ENCODE data around the gene LIN37. TPM values are rescaled to one million over a fixed set of nuclear protein-coding genes. Genes with fewer than 3 reads are reported as not detected.

LIN37 gene
- total and polyA plus RNA-seq, 2 of the 13 experiments (the other 11 are each of a cell fraction or from before 2014, with no cell fraction given): 6.3 to 8.7 TPM

GRCh38 chr19:35715981-35716800 is 32.2 kb upstream of the LIN37 start (continued):
- TF ChIP-seq, protein P1, sequence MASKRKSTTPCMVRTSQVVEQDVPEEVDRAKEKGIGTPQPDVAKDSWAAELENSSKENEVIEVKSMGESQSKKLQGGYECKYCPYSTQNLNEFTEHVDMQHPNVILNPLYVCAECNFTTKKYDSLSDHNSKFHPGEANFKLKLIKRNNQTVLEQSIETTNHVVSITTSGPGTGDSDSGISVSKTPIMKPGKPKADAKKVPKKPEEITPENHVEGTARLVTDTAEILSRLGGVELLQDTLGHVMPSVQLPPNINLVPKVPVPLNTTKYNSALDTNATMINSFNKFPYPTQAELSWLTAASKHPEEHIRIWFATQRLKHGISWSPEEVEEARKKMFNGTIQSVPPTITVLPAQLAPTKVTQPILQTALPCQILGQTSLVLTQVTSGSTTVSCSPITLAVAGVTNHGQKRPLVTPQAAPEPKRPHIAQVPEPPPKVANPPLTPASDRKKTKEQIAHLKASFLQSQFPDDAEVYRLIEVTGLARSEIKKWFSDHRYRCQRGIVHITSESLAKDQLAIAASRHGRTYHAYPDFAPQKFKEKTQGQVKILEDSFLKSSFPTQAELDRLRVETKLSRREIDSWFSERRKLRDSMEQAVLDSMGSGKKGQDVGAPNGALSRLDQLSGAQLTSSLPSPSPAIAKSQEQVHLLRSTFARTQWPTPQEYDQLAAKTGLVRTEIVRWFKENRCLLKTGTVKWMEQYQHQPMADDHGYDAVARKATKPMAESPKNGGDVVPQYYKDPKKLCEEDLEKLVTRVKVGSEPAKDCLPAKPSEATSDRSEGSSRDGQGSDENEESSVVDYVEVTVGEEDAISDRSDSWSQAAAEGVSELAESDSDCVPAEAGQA (IDR thresholded peaks at IDR 0.05; ENCODE audit: low read depth): no peak
- TF ChIP-seq, protein P1 (CRISPR knock-in tag; IDR thresholded peaks at IDR 0.05; ENCODE audit: borderline replicate concordance): 0 out of 2 replicates have a peak, but pooled peaks have one; percentile 17
- TF ChIP-seq NR1H2 (CRISPR knock-in tag; IDR thresholded peaks at IDR 0.05; ENCODE audit: borderline replicate concordance, low read depth): 0 out of 2 replicates have a peak, but pooled peaks have one; percentile 14
- TF ChIP-seq, protein P2, sequence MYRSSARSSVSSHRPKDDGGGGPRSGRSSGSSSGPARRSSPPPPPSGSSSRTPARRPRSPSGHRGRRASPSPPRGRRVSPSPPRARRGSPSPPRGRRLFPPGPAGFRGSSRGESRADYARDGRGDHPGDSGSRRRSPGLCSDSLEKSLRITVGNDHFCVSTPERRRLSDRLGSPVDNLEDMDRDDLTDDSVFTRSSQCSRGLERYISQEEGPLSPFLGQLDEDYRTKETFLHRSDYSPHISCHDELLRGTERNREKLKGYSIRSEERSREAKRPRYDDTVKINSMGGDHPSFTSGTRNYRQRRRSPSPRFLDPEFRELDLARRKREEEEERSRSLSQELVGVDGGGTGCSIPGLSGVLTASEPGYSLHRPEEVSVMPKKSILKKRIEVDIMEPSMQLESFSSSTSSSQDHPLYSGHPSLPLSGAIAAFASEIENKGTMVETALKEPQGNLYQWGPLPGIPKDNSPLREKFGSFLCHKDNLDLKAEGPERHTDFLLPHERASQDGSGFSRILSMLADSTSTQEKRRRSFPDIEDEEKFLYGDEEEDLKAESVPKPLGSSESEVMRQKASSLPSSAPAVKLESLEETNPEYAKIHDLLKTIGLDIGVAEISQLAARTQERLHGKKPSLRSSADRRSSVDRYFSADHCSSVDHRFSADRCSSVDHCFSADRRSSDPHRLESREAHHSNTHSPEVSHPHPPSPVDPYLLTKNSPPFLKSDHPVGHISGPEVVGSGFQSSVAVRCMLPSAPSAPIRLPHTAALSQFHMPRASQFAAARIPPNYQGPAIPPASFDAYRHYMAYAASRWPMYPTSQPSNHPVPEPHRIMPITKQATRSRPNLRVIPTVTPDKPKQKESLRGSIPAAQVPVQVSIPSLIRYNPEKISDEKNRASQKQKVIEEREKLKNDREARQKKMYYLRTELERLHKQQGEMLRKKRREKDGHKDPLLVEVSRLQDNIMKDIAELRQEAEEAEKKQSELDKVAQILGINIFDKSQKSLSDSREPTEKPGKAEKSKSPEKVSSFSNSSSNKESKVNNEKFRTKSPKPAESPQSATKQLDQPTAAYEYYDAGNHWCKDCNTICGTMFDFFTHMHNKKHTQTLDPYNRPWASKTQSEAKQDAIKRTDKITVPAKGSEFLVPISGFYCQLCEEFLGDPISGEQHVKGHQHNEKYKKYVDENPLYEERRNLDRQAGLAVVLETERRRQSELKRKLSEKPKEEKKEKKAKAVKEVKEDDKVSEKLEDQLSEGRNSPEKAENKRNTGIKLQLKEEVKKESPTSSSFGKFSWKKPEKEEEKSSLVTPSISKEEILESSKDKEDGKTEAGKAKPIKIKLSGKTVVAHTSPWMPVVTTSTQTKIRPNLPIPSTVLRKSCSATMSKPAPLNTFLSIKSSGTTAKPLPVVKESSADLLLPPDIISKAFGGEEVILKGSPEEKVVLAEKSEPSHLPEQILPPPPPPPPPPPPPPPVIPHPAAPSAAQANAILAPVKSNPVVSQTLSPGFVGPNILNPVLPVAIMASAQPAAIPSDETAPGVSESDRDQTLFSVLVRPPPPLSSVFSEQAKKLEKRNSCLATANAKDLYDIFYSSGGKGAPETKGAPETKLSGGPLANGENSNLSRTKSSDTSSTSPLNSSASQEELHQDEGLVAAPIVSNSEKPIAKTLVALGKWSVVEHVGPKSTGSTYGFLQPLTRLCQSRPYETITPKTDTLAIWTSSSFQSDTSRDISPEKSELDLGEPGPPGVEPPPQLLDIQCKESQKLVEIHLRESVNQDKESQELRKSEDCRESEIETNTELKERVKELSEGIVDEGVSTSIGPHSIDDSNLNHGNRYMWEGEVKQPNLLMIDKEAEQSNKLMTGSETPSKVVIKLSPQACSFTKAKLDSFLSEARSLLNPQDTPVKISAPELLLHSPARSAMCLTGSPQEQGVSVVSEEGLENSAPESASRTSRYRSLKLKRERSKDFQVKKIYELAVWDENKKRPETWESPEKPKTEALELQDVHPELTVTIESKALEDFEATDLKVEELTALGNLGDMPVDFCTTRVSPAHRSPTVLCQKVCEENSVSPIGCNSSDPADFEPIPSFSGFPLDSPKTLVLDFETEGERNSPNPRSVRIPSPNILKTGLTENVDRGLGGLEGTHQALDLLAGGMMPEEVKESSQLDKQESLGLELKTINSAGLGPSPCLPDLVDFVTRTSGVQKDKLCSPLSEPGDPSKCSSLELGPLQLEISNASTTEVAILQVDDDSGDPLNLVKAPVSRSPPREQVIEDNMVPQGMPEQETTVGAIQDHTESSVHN (CRISPR knock-in tag; IDR thresholded peaks at IDR 0.05): 0 out of 2 replicates have a peak, but pooled peaks have one; percentile 17
- no peak; the same call in 1 of the 2 replicates for TF ChIP-seq LRRFIP1 (CRISPR knock-in tag; conservative IDR thresholded peaks at IDR 0.05)
- TF ChIP-seq ZBTB20 (CRISPR knock-in tag; IDR thresholded peaks at IDR 0.05; ENCODE audit: borderline replicate concordance, low read depth): peak; percentile 67; the same call in 1 of the 2 replicates
- TF ChIP-seq GPN1 (CRISPR knock-in tag; IDR thresholded peaks at IDR 0.05; ENCODE audit: borderline replicate concordance): peak; percentile 57; the same call in 1 of the 2 replicates
- peak; percentile 4 for TF ChIP-seq SALL2 (CRISPR knock-in tag; IDR thresholded peaks at IDR 0.05)
